Mesothelial cell of epicardium (in vitro differentiated cells): ENCODE data around the gene EIF2B5. TPM values are rescaled to one million over a fixed set of nuclear protein-coding genes. Genes with fewer than 3 reads are reported as not detected.

Experiments used
- DNase-seq, 2 experiments: peaks; one replicate each; pipeline ENCODE4 v3.0.0; 2021; ENCODE audit warnings: low spot score in 2 of 2; ENCODE audit not compliant: unreplicated experiment in 2 of 2
- H3K27ac Mint-ChIP-seq: 2 replicates; pipeline ENCODE4 v1.8.0; 2021; ENCODE audit warnings: mixed read lengths
- H3K27me3 Mint-ChIP-seq: 2 replicates; pipeline ENCODE4 v1.8.0; 2021; ENCODE audit warnings: low read depth, mixed read lengths
- H3K36me3 Mint-ChIP-seq: 2 replicates; pipeline ENCODE4 v1.8.0; 2021; ENCODE audit warnings: mixed read lengths
- H3K4me1 Mint-ChIP-seq: 2 replicates; pipeline ENCODE4 v1.8.0; 2021; ENCODE audit warnings: mixed read lengths
- H3K4me3 Mint-ChIP-seq: 2 replicates; pipeline ENCODE4 v1.8.0; 2021; ENCODE audit warnings: mild to moderate bottlenecking, moderate library complexity, mixed read lengths
- H3K9me3 Mint-ChIP-seq: 2 replicates; pipeline ENCODE4 v1.8.0; 2021; ENCODE audit warnings: mixed read lengths
- total RNA-seq: library from RNA; stranded (reverse); gene quantifications from 3 replicates; pipeline ENCODE4 v1.2.1, GENCODE V29; 2021
- TF ChIP-seq, protein P1 (sequence below): fragments of 200-600 bp; sonication (generic); IDR thresholded peaks from one replicate; pipeline ENCODE4 v1.5.0; 2021; ENCODE audit warnings: antibody characterized with exemption; ENCODE audit not compliant: unreplicated experiment

Gene EIF2B5
- total RNA-seq, 1 donor from 2014 or later: 42.2 TPM

DNA sequence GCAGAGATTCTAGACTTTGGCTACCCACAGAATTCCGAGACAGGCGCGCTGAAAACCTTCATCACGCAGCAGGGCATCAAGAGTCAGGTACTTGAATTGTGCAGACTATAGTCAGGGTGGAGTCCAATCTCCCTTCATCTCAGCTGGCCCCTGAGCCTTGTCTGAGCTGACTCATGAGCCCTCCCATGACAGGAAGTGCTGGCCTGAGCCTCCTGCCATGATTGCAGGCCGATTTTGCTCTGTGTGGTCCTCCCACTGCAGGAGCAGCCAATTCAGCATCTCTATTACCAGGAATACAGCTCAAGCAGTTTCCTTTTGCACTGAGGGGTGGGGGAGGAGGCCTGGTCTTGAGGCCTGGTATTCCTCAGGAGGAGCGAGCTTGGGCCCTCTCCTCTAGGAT is 45.0 kb downstream of the EIF2B5 start:
- Mint-ChIP-seq H3K36me3 (peaks cover 38% of the 10 kb centered on the region), H3K27me3 (no peaks in the 10 kb centered on the region), H3K9me3 (no peaks in the 10 kb centered on the region), H3K4me1 (peaks cover 32% of the 10 kb centered on the region), H3K4me3 (no peak overlapping the region), H3K27ac (no peak overlapping the region)
- TF ChIP-seq, protein P1, sequence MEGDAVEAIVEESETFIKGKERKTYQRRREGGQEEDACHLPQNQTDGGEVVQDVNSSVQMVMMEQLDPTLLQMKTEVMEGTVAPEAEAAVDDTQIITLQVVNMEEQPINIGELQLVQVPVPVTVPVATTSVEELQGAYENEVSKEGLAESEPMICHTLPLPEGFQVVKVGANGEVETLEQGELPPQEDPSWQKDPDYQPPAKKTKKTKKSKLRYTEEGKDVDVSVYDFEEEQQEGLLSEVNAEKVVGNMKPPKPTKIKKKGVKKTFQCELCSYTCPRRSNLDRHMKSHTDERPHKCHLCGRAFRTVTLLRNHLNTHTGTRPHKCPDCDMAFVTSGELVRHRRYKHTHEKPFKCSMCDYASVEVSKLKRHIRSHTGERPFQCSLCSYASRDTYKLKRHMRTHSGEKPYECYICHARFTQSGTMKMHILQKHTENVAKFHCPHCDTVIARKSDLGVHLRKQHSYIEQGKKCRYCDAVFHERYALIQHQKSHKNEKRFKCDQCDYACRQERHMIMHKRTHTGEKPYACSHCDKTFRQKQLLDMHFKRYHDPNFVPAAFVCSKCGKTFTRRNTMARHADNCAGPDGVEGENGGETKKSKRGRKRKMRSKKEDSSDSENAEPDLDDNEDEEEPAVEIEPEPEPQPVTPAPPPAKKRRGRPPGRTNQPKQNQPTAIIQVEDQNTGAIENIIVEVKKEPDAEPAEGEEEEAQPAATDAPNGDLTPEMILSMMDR: no peak
- no peak for DNase-seq

DNA sequence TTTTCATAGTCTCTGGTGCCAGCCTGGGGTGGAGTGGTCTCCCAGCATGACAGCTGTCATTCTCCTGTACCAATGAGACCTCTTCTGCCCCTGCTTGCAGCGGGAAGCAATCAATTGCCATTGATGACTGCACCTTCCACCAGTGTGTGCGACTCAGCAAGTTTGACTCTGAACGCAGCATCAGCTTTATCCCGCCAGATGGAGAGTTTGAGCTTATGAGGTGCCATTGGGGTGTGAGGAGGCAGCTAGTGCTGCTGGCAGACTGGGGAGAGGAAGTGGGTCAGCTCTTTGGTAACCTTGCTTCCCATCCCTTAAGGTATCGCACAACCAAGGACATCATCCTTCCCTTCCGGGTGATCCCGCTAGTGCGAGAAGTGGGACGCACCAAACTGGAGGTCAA is 46.4 kb downstream of the EIF2B5 start:
- TF ChIP-seq, protein P1: no peak
- H3K4me1 Mint-ChIP-seq: peaks cover 26% of the 10 kb centered on the region
- H3K27me3 Mint-ChIP-seq: no peaks in the 10 kb centered on the region
- no peak overlapping the region for H3K4me3 Mint-ChIP-seq
- no peak for DNase-seq
- H3K27ac Mint-ChIP-seq: no peak overlapping the region
- peaks cover 38% of the 10 kb centered on the region for H3K36me3 Mint-ChIP-seq
- H3K9me3 Mint-ChIP-seq: no peaks in the 10 kb centered on the region

DNA sequence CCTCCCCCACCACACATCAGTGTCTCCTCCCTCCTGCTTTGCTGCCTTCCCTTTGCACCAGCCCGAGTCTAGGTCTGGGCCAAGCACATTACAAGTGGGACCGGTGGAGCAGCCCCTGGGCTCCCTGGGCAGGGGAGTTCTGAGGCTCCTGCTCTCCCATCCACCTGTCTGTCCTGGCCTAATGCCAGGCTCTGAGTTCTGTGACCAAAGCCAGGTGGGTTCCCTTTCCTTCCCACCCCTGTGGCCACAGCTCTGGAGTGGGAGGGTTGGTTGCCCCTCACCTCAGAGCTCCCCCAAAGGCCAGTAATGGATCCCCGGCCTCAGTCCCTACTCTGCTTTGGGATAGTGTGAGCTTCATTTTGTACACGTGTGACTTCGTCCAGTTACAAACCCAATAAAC is 48.5 kb downstream of the EIF2B5 start:
- no peak overlapping the region for H3K4me3 Mint-ChIP-seq
- TF ChIP-seq, protein P1: no peak
- H3K36me3 Mint-ChIP-seq: peaks cover 40% of the 10 kb centered on the region
- H3K27ac Mint-ChIP-seq: no peak overlapping the region
- H3K27me3 Mint-ChIP-seq: no peaks in the 10 kb centered on the region
- DNase-seq: no peak
- peaks cover 17% of the 10 kb centered on the region for H3K4me1 Mint-ChIP-seq
- H3K9me3 Mint-ChIP-seq: no peaks in the 10 kb centered on the region

DNA sequence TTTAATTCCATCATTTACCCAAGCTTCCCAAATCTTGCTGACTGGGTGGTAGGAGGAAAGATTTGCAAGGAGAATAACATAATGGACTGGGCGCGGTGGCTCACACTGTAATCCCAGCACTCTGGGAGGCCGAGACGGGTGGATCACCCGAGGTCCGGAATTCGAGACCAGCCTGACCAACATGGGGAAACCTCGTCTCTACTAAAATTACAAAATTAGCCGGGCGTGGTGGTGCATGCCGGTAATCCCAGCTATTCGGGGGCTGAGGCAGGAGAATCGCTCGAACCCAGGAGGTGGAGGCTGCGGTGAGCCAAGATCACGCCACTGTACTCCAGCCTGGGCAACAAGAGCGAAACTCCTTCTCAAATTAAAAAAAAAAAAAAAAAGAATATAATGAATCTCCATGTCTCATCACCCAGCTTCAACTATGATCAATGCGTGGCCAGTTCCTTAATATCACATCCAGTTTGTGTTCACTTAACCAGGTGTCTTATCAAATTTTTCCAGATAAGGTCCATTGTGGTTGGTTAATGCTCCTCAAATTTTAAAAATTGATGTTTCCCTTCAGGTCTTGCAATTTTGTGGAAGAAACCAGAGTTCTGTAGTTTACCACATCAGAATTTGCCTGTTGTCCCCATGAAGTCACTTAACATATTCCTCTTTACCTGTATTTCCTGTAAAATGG is 49.5 kb downstream of the EIF2B5 start:
- H3K4me3 Mint-ChIP-seq: peak overlapping the region; percentile 99
- H3K36me3 Mint-ChIP-seq: peaks cover 42% of the 10 kb centered on the region
- H3K27me3 Mint-ChIP-seq: no peaks in the 10 kb centered on the region
- TF ChIP-seq, protein P1: no peak
- DNase-seq: no peak
- no peaks in the 10 kb centered on the region for H3K9me3 Mint-ChIP-seq
- peaks cover 17% of the 10 kb centered on the region for H3K4me1 Mint-ChIP-seq
- peak overlapping the region; percentile 99 for H3K27ac Mint-ChIP-seq

DNA sequence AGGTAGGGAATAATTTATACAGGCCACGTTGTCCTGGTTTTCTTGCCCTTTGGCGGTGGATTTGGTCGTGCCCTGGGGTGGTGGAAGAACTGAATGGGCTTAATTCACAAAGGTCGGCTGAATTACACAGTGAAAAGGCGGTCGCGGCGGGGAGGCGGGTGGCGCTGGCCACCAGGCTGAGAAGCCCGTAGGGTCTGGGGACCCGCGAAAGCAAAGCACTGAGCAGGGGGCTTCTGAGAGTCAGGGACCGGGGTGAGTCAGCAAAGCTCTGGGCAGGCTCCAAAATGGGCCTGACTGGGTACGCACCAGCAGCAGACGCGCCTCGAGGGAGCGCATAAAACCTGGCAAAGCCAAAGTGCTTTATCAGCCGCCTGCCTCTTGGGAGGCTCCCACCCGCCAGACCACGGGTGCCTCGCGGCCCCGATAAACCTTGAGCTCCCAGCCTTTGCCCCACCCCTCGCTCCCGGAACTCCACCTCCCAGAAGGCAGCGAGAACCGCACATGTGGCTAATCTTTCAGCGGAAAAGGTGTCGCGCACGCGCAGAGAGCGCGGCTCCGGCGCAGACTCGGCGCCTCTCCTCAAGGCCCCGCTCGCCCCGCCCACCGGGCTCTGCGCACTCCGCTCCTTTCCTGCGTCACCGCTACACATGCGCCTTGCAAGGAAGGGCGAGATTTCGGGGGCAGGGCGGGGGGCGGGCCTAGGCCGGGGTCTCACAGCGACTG is 50.5 kb downstream of the EIF2B5 start:
- peak; percentile 99 for DNase-seq
- TF ChIP-seq, protein P1: no peak
- no peaks in the 10 kb centered on the region for H3K27me3 Mint-ChIP-seq
- H3K36me3 Mint-ChIP-seq: peaks cover 41% of the 10 kb centered on the region
- peak overlapping the region; percentile 99 for H3K4me3 Mint-ChIP-seq
- no peaks in the 10 kb centered on the region for H3K9me3 Mint-ChIP-seq
- H3K27ac Mint-ChIP-seq: peak overlapping the region; percentile 99
- peaks cover 17% of the 10 kb centered on the region for H3K4me1 Mint-ChIP-seq
